Measurements from ENCODE around the gene ANKRD24. TPM values are rescaled to one million over a fixed set of nuclear protein-coding genes. Genes with fewer than 3 reads are reported as not detected.

ANKRD24 gene
- total RNA-seq: 0.10 and 1.6 TPM in 2 replicates

GRCh38 chr19:4182084-4182810 is at the start of gene ANKRD24, which contains the start of gene SIRT6:
ANKRD24 (plus strand) TSS chr19:4182689; CDS start chr19:4186426, 3,737 bp downstream.
SIRT6 (minus strand) TSS chr19:4182563; CDS start chr19:4182539, 24 bp downstream.

DNA sequence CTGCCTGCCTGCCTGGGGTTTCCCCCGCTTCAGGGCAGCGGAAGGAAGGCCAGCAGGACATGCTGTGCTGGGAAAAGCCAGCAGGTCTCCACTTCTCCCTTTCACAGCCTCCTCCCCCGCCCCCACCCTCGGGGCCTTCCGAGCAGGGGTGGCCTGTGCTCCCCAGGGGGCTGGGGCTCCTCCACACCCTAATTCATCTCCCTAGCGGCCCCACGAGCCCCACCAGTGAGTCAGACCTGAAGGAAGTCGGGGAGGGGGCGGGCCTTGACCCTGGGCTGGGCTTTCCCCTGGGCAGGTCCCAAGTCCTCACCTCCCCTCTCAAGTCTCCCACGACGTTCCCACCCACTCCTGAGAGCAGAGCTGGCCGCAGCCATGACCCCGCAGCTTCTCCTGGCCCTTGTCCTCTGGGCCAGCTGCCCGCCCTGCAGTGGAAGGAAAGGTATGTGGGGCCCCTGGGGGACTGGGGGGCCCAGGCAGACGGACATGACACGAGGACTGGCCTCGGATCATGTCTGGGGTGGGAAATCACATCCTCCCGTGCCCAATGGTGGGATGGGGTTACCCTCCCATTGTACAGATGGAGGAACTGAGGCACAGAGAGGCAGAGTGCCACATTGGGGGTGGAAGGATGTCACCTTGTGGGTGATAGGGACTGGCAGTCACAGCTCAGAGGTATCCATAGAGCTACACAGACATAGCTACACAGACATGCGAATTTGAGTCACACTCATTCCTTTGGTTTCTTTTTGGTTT is 46.9 kb downstream of the ANKRD24 start, which contains the start of gene EBI3:
TSS of gene EBI3 (plus strand) at position 345 of the 753 bp plus-strand sequence. CDS start at position 373, 28 bp downstream.

GRCh38 chr19:4246767-4247593 is 64.5 kb downstream of the ANKRD24 start, which contains the start of gene YJU2:
YJU2 (plus strand) TSS chr19:4247080; CDS start chr19:4247147, 67 bp downstream.

Other genes starting within 250 kb of the ANKRD24 start
- not detected in 2 replicates for gene NMRK2, start 249.6 kb upstream of the ANKRD24 start, total RNA-seq
- 183 and 198 TPM in 2 replicates for gene DAPK3, start 211.6 kb upstream of the ANKRD24 start, total RNA-seq
- gene EEF2, start 197.2 kb upstream of the ANKRD24 start, total RNA-seq: 2,391 and 3,726 TPM in 2 replicates
- 29.1 and 42.0 TPM in 2 replicates for gene PIAS4, start 175.0 kb upstream of the ANKRD24 start, total RNA-seq
- gene ZBTB7A, start 115.8 kb upstream of the ANKRD24 start, total RNA-seq: 31.4 and 35.3 TPM in 2 replicates
- gene MAP2K2, start 58.6 kb upstream of the ANKRD24 start, total RNA-seq: 169 and 241 TPM in 2 replicates
- not detected in 2 replicates for gene CREB3L3, start 29.1 kb upstream of the ANKRD24 start, total RNA-seq
- 10.6 and 21.2 TPM in 2 replicates for gene SIRT6, start 126 bp upstream of the ANKRD24 start, total RNA-seq
- 0.57 and 2.0 TPM in 2 replicates for gene EBI3, start 46.8 kb downstream of the ANKRD24 start, total RNA-seq
- 22.6 and 24.5 TPM in 2 replicates for gene YJU2, start 64.4 kb downstream of the ANKRD24 start, total RNA-seq
- not detected in 2 replicates for gene SHD, start 96.6 kb downstream of the ANKRD24 start, total RNA-seq
- gene TMIGD2, start 119.7 kb downstream of the ANKRD24 start, total RNA-seq: not detected in 2 replicates
- 13.1 and 18.3 TPM in 2 replicates for gene FSD1, start 121.9 kb downstream of the ANKRD24 start, total RNA-seq
- gene STAP2, start 156.1 kb downstream of the ANKRD24 start, total RNA-seq: 18.5 and 37.6 TPM in 2 replicates
- 6.3 and 8.8 TPM in 2 replicates for gene MPND, start 160.9 kb downstream of the ANKRD24 start, total RNA-seq
- 157 and 199 TPM in 2 replicates for gene SH3GL1, start 217.9 kb downstream of the ANKRD24 start, total RNA-seq
- 13.1 and 16.5 TPM in 2 replicates for gene CHAF1A, start 220.0 kb downstream of the ANKRD24 start, total RNA-seq